HL-60 (cell line): Measurements from ENCODE around the gene PTPRT.

ENCODE experiments used
- DNase-seq, 2 experiments: peaks; one replicate each; pipeline ENCODE4 v3.0.0-alpha.2; 2010 to 2020; ENCODE audit warnings: low read depth in 1 of 2, low spot score in 1 of 2
- H3K27ac ChIP-seq: fragments of 250-450 bp; sonication (Bioruptor Pico); replicated peaks from 2 replicates; pipeline ENCODE4 v1.5.1; 2020; ENCODE audit warnings: mild to moderate bottlenecking, moderate library complexity
- H3K27me3 ChIP-seq: fragments of 250-450 bp; sonication (Bioruptor Pico); 2 replicates; pipeline ENCODE4 v1.5.1; 2021; ENCODE audit warnings: mild to moderate bottlenecking, moderate library complexity; ENCODE audit not compliant: insufficient read depth, poor library complexity, severe bottlenecking
- H3K4me3 ChIP-seq: replicated peaks from 2 replicates; pipeline ENCODE4 v1.5.1; 2011; ENCODE audit warnings: mild to moderate bottlenecking, control low read depth, low read length; ENCODE audit not compliant: insufficient read depth
- GABPA ChIP-seq: IDR thresholded peaks from 2 replicates; pipeline ENCODE4 v1.6.1; 2012; ENCODE audit warnings: low read depth
- POLR2AphosphoS5 ChIP-seq: IDR thresholded peaks from 2 replicates; pipeline ENCODE4 v1.6.1; 2012; ENCODE audit warnings: low read depth
- SPI1 ChIP-seq: IDR thresholded peaks from 2 replicates; pipeline ENCODE4 v1.6.1; 2012; ENCODE audit warnings: low read depth, mild to moderate bottlenecking, borderline replicate concordance
- TF ChIP-seq, protein P1 (sequence below): IDR thresholded peaks from 2 replicates; pipeline ENCODE4 v1.6.1; 2012; ENCODE audit warnings: low read depth; ENCODE audit not compliant: insufficient replicate concordance
- TF ChIP-seq, protein P2 (sequence below): IDR thresholded peaks from one replicate; pipeline ENCODE4 v1.5.1; 2011; ENCODE audit warnings: low read length, control low read depth, inconsistent platforms; ENCODE audit not compliant: insufficient read depth

Gene PTPRT

DNA sequence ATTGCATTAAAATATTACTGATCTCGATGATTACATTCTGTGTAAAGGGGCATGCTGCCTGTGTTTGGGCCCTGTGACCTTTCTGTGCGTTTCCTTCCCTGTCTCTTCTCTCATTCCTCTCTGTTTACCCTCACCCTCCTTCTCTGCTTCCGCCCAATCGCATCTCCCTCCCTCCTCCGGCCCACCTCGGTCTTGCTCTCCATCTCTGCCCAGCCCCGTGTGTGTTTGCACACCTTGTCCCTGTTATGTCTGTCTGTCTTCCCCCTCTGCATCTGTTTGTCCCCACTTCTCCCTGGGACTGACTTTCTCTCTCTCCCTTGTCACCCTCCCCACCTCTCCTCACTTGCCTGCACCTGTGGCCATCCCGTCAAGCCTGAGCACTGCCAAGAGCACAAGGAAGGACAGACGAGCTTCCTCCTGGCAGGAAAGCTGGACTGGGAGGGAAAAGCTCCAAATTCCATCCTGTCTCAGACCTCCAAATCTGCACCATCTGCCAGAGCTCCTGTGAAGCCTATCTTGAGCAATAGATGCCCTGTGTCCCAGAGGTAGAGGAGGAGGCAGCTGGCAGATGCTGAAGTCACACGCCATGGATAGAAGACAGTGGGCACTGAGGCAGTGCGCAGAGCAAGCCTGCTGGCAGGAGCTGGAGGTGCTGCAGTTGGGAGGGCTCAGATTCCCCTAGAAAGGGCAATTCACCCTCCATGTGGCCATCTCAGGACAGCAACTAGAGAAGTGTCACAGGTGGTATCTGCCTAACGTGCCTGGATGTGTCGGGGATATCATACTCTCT, 172.3 kb downstream of the PTPRT start:
- no peak for DNase-seq
- Histone ChIP-seq H3K27ac (no peak overlapping the region), H3K4me3 (no peak overlapping the region), H3K27me3 (no peaks in the 10 kb centered on the region)
- TF ChIP-seq, protein P1, sequence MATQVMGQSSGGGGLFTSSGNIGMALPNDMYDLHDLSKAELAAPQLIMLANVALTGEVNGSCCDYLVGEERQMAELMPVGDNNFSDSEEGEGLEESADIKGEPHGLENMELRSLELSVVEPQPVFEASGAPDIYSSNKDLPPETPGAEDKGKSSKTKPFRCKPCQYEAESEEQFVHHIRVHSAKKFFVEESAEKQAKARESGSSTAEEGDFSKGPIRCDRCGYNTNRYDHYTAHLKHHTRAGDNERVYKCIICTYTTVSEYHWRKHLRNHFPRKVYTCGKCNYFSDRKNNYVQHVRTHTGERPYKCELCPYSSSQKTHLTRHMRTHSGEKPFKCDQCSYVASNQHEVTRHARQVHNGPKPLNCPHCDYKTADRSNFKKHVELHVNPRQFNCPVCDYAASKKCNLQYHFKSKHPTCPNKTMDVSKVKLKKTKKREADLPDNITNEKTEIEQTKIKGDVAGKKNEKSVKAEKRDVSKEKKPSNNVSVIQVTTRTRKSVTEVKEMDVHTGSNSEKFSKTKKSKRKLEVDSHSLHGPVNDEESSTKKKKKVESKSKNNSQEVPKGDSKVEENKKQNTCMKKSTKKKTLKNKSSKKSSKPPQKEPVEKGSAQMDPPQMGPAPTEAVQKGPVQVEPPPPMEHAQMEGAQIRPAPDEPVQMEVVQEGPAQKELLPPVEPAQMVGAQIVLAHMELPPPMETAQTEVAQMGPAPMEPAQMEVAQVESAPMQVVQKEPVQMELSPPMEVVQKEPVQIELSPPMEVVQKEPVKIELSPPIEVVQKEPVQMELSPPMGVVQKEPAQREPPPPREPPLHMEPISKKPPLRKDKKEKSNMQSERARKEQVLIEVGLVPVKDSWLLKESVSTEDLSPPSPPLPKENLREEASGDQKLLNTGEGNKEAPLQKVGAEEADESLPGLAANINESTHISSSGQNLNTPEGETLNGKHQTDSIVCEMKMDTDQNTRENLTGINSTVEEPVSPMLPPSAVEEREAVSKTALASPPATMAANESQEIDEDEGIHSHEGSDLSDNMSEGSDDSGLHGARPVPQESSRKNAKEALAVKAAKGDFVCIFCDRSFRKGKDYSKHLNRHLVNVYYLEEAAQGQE: no peak
- TF ChIP-seq SPI1: no peak
- TF ChIP-seq, protein P2, sequence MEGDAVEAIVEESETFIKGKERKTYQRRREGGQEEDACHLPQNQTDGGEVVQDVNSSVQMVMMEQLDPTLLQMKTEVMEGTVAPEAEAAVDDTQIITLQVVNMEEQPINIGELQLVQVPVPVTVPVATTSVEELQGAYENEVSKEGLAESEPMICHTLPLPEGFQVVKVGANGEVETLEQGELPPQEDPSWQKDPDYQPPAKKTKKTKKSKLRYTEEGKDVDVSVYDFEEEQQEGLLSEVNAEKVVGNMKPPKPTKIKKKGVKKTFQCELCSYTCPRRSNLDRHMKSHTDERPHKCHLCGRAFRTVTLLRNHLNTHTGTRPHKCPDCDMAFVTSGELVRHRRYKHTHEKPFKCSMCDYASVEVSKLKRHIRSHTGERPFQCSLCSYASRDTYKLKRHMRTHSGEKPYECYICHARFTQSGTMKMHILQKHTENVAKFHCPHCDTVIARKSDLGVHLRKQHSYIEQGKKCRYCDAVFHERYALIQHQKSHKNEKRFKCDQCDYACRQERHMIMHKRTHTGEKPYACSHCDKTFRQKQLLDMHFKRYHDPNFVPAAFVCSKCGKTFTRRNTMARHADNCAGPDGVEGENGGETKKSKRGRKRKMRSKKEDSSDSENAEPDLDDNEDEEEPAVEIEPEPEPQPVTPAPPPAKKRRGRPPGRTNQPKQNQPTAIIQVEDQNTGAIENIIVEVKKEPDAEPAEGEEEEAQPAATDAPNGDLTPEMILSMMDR: no peak
- no peak for TF ChIP-seq GABPA
- no peak for TF ChIP-seq POLR2AphosphoS5

DNA sequence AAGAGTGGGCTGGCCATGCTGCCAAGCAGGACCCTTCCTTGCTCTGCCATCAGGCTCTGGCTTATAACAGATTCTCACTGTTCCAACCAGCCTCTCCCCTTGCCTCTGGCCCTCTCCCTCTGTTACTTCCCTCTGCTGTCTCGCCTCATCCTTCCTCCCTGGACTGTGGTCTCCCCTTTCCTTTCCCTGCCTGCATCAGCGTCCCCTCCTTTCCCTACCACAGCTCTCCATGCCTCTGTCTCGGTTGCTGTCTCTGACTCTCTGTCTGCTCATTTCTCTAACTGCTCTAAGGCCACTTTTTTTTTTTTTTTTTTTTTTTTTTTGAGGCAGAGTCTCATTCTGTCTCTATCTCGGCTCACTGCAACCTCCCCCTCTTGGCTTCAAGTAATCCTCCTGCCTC, 173.4 kb downstream of the PTPRT start:
- TF ChIP-seq POLR2AphosphoS5 (no peak), GABPA (no peak), SPI1 (no peak)
- TF ChIP-seq, protein P1: no peak
- TF ChIP-seq, protein P2: no peak
- no peak overlapping the region for H3K4me3 ChIP-seq
- H3K27ac ChIP-seq: no peak overlapping the region
- no peak for DNase-seq
- no peaks in the 10 kb centered on the region for H3K27me3 ChIP-seq

DNA sequence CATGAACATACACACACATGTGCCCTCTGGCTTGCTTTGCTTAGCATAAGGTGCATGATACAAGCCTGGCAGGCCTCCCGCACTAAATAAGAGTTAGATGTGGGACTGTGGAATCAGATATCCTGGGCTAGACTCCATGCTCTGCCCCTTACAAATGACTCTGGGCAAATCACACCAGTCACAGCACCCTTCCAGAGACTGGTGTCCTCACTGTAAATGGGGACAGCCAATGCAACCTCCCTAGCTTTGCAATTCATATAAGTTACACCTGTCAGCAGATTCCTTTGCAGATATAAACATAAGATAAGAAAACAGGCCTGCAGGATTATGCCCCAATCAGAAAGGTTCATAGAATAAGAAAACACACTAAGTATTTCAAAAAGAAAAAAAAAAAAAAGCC, 174.1 kb downstream of the PTPRT start:
- Histone ChIP-seq H3K27ac (no peak overlapping the region), H3K4me3 (no peak overlapping the region), H3K27me3 (no peaks in the 10 kb centered on the region)
- DNase-seq: no peak
- TF ChIP-seq, protein P1: no peak
- TF ChIP-seq SPI1 (no peak), POLR2AphosphoS5 (no peak), GABPA (no peak)
- TF ChIP-seq, protein P2: no peak
